ENCODE results near the gene CCL23. TPM values are rescaled to one million over a fixed set of nuclear protein-coding genes. Genes with fewer than 3 reads are reported as not detected.
A peak's percentile ranks its signal among the peaks of the same experiment; 100 is the strongest.

CCL23 gene
- polyA plus RNA-seq, 3 donors = 0.31 to 0.89 TPM; not detected in 1

- intact Hi-C loops (cut with micrococcal nuclease) = loop anchor here (2.0 to 5.0 kb wide), 2 partner anchors 179 to 180 kb away; no protein-coding TSS in a partner anchor
- H3K4me3 Mint-ChIP-seq = no peak overlapping the region
- Histone ChIP-seq H4K20me1 (ENCODE audit: insufficient read depth, low read length) (no peaks in the 10 kb centered on the region), H3K79me2 (ENCODE audit: insufficient read depth, low read length) (no peaks in the 10 kb centered on the region), H3K4me2 (replicated peaks; ENCODE audit: extremely low read depth, low read length, poor library complexity, severe bottlenecking) (no peak overlapping the region), H3K27ac (ENCODE audit: low read depth in 1 of 2, low read length in 2 of 2) (no peak overlapping the region), H2AFZ (ENCODE audit: insufficient read depth, low read depth, low read length, poor library complexity, severe bottlenecking) (no peak overlapping the region), H3K4me1 (ENCODE audit: control insufficient read depth in 1 of 2, insufficient read depth in 2 of 2, low read length in 2 of 2) (no peaks in the 10 kb centered on the region), H3K9me3 (replicated peaks in 1 of 2; ENCODE audit: control insufficient read depth in 1 of 2, insufficient read depth in 1 of 2, low read length in 2 of 2) (no peaks in the 10 kb centered on the region), H3K9ac (ENCODE audit: insufficient read depth, low read length, poor library complexity, severe bottlenecking) (no peak overlapping the region), H3K4me3 (replicated peaks in 1 of 3; ENCODE audit: low read depth in 2 of 3, low read length in 3 of 3) (no peak overlapping the region), H3K36me3 (replicated peaks in 1 of 2; ENCODE audit: control insufficient read depth in 1 of 2, insufficient read depth in 2 of 2, low read length in 2 of 2) (no peaks in the 10 kb centered on the region), H3K27me3 (ENCODE audit: control insufficient read depth in 2 of 2, insufficient read depth in 2 of 2, low read length in 2 of 2) (no peaks in the 10 kb centered on the region)
- peak overlapping the region in 2 of 7 donors; percentile 20 to 42 for H3K27ac Mint-ChIP-seq
- H3K9me3 Mint-ChIP-seq = no peaks in the 10 kb centered on the region
- TF ChIP-seq CTCF (IDR thresholded peaks at IDR 0.05) = no peak
- peaks cover 6% of the 10 kb centered on the region for H3K4me1 Mint-ChIP-seq
- H3K27me3 Mint-ChIP-seq (ENCODE audit: low read depth in 3 of 3) = peaks cover 6 to 10% (median 8%) of the 10 kb centered on the region in 3 donors
- 83% methylated on average over 7 of the region's 10 CpGs for WGBS (ENCODE audit: insufficient coverage)
- no peak for DNase-seq
- H3K36me3 Mint-ChIP-seq = no peaks in the 10 kb centered on the region
Measured at GRCh38 chr17:35968520-35969054, 49.2 kb downstream of the CCL23 start.

- Mint-ChIP-seq H3K4me1 (peaks cover 4% of the 10 kb centered on the region), H3K27ac (no peak overlapping the region), H3K36me3 (no peaks in the 10 kb centered on the region), H3K27me3 (ENCODE audit: low read depth in 3 of 3) (peaks cover 5 to 10% (median 8%) of the 10 kb centered on the region in 3 donors), H3K4me3 (no peak overlapping the region), H3K9me3 (peaks cover 0 to 2% (median 0%) of the 10 kb centered on the region in 7 donors)
- H3K36me3 ChIP-seq (replicated peaks in 1 of 2; ENCODE audit: control insufficient read depth in 1 of 2, insufficient read depth in 2 of 2, low read length in 2 of 2) = no peaks in the 10 kb centered on the region
- no peak overlapping the region for H3K4me3 ChIP-seq (replicated peaks in 1 of 3; ENCODE audit: low read depth in 2 of 3, low read length in 3 of 3)
- H3K9ac ChIP-seq (ENCODE audit: insufficient read depth, low read length, poor library complexity, severe bottlenecking) = no peak overlapping the region
- H3K4me1 ChIP-seq (ENCODE audit: control insufficient read depth in 1 of 2, insufficient read depth in 2 of 2, low read length in 2 of 2) = no peaks in the 10 kb centered on the region
- no peak for TF ChIP-seq CTCF (IDR thresholded peaks at IDR 0.05)
- 100% methylated on average over 1 of the region's 7 CpGs for WGBS (ENCODE audit: insufficient coverage)
- H3K9me3 ChIP-seq (replicated peaks in 1 of 2; ENCODE audit: control insufficient read depth in 1 of 2, insufficient read depth in 1 of 2, low read length in 2 of 2) = no peaks in the 10 kb centered on the region
- no peak overlapping the region for H3K27ac ChIP-seq (ENCODE audit: low read depth in 1 of 2, low read length in 2 of 2)
- H3K79me2 ChIP-seq (ENCODE audit: insufficient read depth, low read length) = no peaks in the 10 kb centered on the region
- no peak overlapping the region for H2AFZ ChIP-seq (ENCODE audit: insufficient read depth, low read depth, low read length, poor library complexity, severe bottlenecking)
- no peak for DNase-seq
- no peak overlapping the region for H3K4me2 ChIP-seq (replicated peaks; ENCODE audit: extremely low read depth, low read length, poor library complexity, severe bottlenecking)
- intact Hi-C loops (cut with micrococcal nuclease) = loop anchor here in 1 of 2 donors (5.0 kb wide), 1 partner anchor 182 kb away; no protein-coding TSS in a partner anchor
- no peaks in the 10 kb centered on the region for H4K20me1 ChIP-seq (ENCODE audit: insufficient read depth, low read length)
- no peaks in the 10 kb centered on the region for H3K27me3 ChIP-seq (ENCODE audit: control insufficient read depth in 2 of 2, insufficient read depth in 2 of 2, low read length in 2 of 2)
Measured at GRCh38 chr17:35965272-35965671, 52.5 kb downstream of the CCL23 start.

Data from CD14-positive monocyte (primary cell).